ENCODE data around the gene MYO16.

The MYO16 gene

GRCh38 chr13:108629181-108629752 is at the start of gene MYO16:
TSS of gene MYO16 (plus strand) at chr13:108629611. CDS start at chr13:108629845, 234 bp downstream.
- Histone ChIP-seq H3K27ac (ENCODE audit: low read length) (no peak within 1 kb of the TSS), H3K4me3 (ENCODE audit: low read length in 2 of 2) (no peak within 1 kb of the TSS)

GRCh38 chr13:108586826-108587225 is 42.6 kb upstream of the MYO16 start:
- Histone ChIP-seq H3K4me3 (ENCODE audit: low read length in 2 of 2) (no peak overlapping the region), H3K9ac (ENCODE audit: low read length in 2 of 2) (no peak overlapping the region), H3K4me1 (ENCODE audit: control insufficient read depth, insufficient read depth, low read length) (no peaks in the 10 kb centered on the region), H3K36me3 (ENCODE audit: control insufficient read depth in 2 of 2, insufficient read depth in 2 of 2, low read length in 2 of 2) (no peaks in the 10 kb centered on the region), H3K9me3 (ENCODE audit: control insufficient read depth in 2 of 2, low read length in 2 of 2) (no peaks in the 10 kb centered on the region), H3K27me3 (ENCODE audit: control insufficient read depth in 1 of 2, insufficient read depth in 2 of 2, low read length in 2 of 2) (no peaks in the 10 kb centered on the region), H3K27ac (ENCODE audit: low read length) (no peak overlapping the region)

More at GRCh38 chr13:108629181-108629752, at the start of gene MYO16:
- H3K27me3 ChIP-seq (ENCODE audit: control insufficient read depth in 1 of 2, insufficient read depth in 2 of 2, low read length in 2 of 2) = peaks cover 0 to 3% of the 10 kb centered on the region in 2 donors
- H3K9ac ChIP-seq (ENCODE audit: low read length in 2 of 2) = no peak within 1 kb of the TSS
- no peaks in the 10 kb centered on the region for H3K4me1 ChIP-seq (ENCODE audit: control insufficient read depth, insufficient read depth, low read length)
- H3K9me3 ChIP-seq (ENCODE audit: control insufficient read depth in 2 of 2, low read length in 2 of 2) = peaks cover 3 to 5% of the 10 kb centered on the region in 2 donors
- H3K36me3 ChIP-seq (ENCODE audit: control insufficient read depth in 2 of 2, insufficient read depth in 2 of 2, low read length in 2 of 2) = no peaks in the 10 kb centered on the region

- no peak overlapping the region for H3K27ac ChIP-seq (ENCODE audit: low read length)
- H3K4me3 ChIP-seq (ENCODE audit: low read length in 2 of 2) = no peak overlapping the region
Measured at GRCh38 chr13:108588516-108588915, 40.9 kb upstream of the MYO16 start.

GRCh38 chr13:108594153-108594552 is 35.3 kb upstream of the MYO16 start:
- H3K36me3 ChIP-seq (ENCODE audit: control insufficient read depth in 2 of 2, insufficient read depth in 2 of 2, low read length in 2 of 2) = no peaks in the 10 kb centered on the region
- no peaks in the 10 kb centered on the region for H3K9me3 ChIP-seq (ENCODE audit: control insufficient read depth in 2 of 2, low read length in 2 of 2)
- H3K9ac ChIP-seq (ENCODE audit: low read length in 2 of 2) = no peak overlapping the region
- no peak overlapping the region for H3K27ac ChIP-seq (ENCODE audit: low read length)
- H3K27me3 ChIP-seq (ENCODE audit: control insufficient read depth in 1 of 2, insufficient read depth in 2 of 2, low read length in 2 of 2) = no peaks in the 10 kb centered on the region
- no peak overlapping the region for H3K4me3 ChIP-seq (ENCODE audit: low read length in 2 of 2)
- no peaks in the 10 kb centered on the region for H3K4me1 ChIP-seq (ENCODE audit: control insufficient read depth, insufficient read depth, low read length)

More at GRCh38 chr13:108588516-108588915, 40.9 kb upstream of the MYO16 start:
- Histone ChIP-seq H3K9me3 (ENCODE audit: control insufficient read depth in 2 of 2, low read length in 2 of 2) (no peaks in the 10 kb centered on the region), H3K9ac (ENCODE audit: low read length in 2 of 2) (no peak overlapping the region), H3K4me1 (ENCODE audit: control insufficient read depth, insufficient read depth, low read length) (no peaks in the 10 kb centered on the region), H3K36me3 (ENCODE audit: control insufficient read depth in 2 of 2, insufficient read depth in 2 of 2, low read length in 2 of 2) (no peaks in the 10 kb centered on the region), H3K27me3 (ENCODE audit: control insufficient read depth in 1 of 2, insufficient read depth in 2 of 2, low read length in 2 of 2) (no peaks in the 10 kb centered on the region)

- peak overlapping the region in 1 of 2 donors; percentile 15 for H3K4me3 ChIP-seq (ENCODE audit: low read length in 2 of 2)
- no peaks in the 10 kb centered on the region for H3K27me3 ChIP-seq (ENCODE audit: control insufficient read depth in 1 of 2, insufficient read depth in 2 of 2, low read length in 2 of 2)
Measured at GRCh38 chr13:108595436-108596274, 33.8 kb upstream of the MYO16 start.

GRCh38 chr13:108597943-108598342 is 31.5 kb upstream of the MYO16 start:
- no peaks in the 10 kb centered on the region for H3K27me3 ChIP-seq (ENCODE audit: control insufficient read depth in 1 of 2, insufficient read depth in 2 of 2, low read length in 2 of 2)
- no peaks in the 10 kb centered on the region for H3K9me3 ChIP-seq (ENCODE audit: control insufficient read depth in 2 of 2, low read length in 2 of 2)
- H3K36me3 ChIP-seq (ENCODE audit: control insufficient read depth in 2 of 2, insufficient read depth in 2 of 2, low read length in 2 of 2) = no peaks in the 10 kb centered on the region
- H3K9ac ChIP-seq (ENCODE audit: low read length in 2 of 2) = no peak overlapping the region
- no peaks in the 10 kb centered on the region for H3K4me1 ChIP-seq (ENCODE audit: control insufficient read depth, insufficient read depth, low read length)
- no peak overlapping the region for H3K4me3 ChIP-seq (ENCODE audit: low read length in 2 of 2)
- no peak overlapping the region for H3K27ac ChIP-seq (ENCODE audit: low read length)

More at GRCh38 chr13:108595436-108596274, 33.8 kb upstream of the MYO16 start:
- Histone ChIP-seq H3K9ac (ENCODE audit: low read length in 2 of 2) (no peak overlapping the region), H3K4me1 (ENCODE audit: control insufficient read depth, insufficient read depth, low read length) (no peaks in the 10 kb centered on the region), H3K36me3 (ENCODE audit: control insufficient read depth in 2 of 2, insufficient read depth in 2 of 2, low read length in 2 of 2) (no peaks in the 10 kb centered on the region), H3K9me3 (ENCODE audit: control insufficient read depth in 2 of 2, low read length in 2 of 2) (no peaks in the 10 kb centered on the region), H3K27ac (ENCODE audit: low read length) (no peak overlapping the region)

GRCh38 chr13:108606424-108606823 is 23.0 kb upstream of the MYO16 start:
- Histone ChIP-seq H3K9ac (ENCODE audit: low read length in 2 of 2) (no peak overlapping the region), H3K27me3 (ENCODE audit: control insufficient read depth in 1 of 2, insufficient read depth in 2 of 2, low read length in 2 of 2) (no peaks in the 10 kb centered on the region), H3K4me1 (ENCODE audit: control insufficient read depth, insufficient read depth, low read length) (no peaks in the 10 kb centered on the region), H3K27ac (ENCODE audit: low read length) (no peak overlapping the region), H3K9me3 (ENCODE audit: control insufficient read depth in 2 of 2, low read length in 2 of 2) (no peaks in the 10 kb centered on the region), H3K36me3 (ENCODE audit: control insufficient read depth in 2 of 2, insufficient read depth in 2 of 2, low read length in 2 of 2) (no peaks in the 10 kb centered on the region), H3K4me3 (ENCODE audit: low read length in 2 of 2) (no peak overlapping the region)

- Histone ChIP-seq H3K4me3 (ENCODE audit: low read length in 2 of 2) (no peak overlapping the region), H3K9ac (ENCODE audit: low read length in 2 of 2) (no peak overlapping the region), H3K9me3 (ENCODE audit: control insufficient read depth in 2 of 2, low read length in 2 of 2) (no peaks in the 10 kb centered on the region), H3K36me3 (ENCODE audit: control insufficient read depth in 2 of 2, insufficient read depth in 2 of 2, low read length in 2 of 2) (no peaks in the 10 kb centered on the region), H3K27ac (ENCODE audit: low read length) (no peak overlapping the region), H3K4me1 (ENCODE audit: control insufficient read depth, insufficient read depth, low read length) (no peaks in the 10 kb centered on the region), H3K27me3 (ENCODE audit: control insufficient read depth in 1 of 2, insufficient read depth in 2 of 2, low read length in 2 of 2) (no peaks in the 10 kb centered on the region)
Measured at GRCh38 chr13:108609353-108609752, 20.1 kb upstream of the MYO16 start.

- no peaks in the 10 kb centered on the region for H3K27me3 ChIP-seq (ENCODE audit: control insufficient read depth in 1 of 2, insufficient read depth in 2 of 2, low read length in 2 of 2)
- H3K36me3 ChIP-seq (ENCODE audit: control insufficient read depth in 2 of 2, insufficient read depth in 2 of 2, low read length in 2 of 2) = no peaks in the 10 kb centered on the region
- no peaks in the 10 kb centered on the region for H3K9me3 ChIP-seq (ENCODE audit: control insufficient read depth in 2 of 2, low read length in 2 of 2)
- no peaks in the 10 kb centered on the region for H3K4me1 ChIP-seq (ENCODE audit: control insufficient read depth, insufficient read depth, low read length)
- H3K9ac ChIP-seq (ENCODE audit: low read length in 2 of 2) = no peak overlapping the region
- H3K4me3 ChIP-seq (ENCODE audit: low read length in 2 of 2) = no peak overlapping the region
- no peak overlapping the region for H3K27ac ChIP-seq (ENCODE audit: low read length)
Measured at GRCh38 chr13:108610507-108610906, 18.9 kb upstream of the MYO16 start.

GRCh38 chr13:108615241-108615640 is 14.2 kb upstream of the MYO16 start:
- Histone ChIP-seq H3K9me3 (ENCODE audit: control insufficient read depth in 2 of 2, low read length in 2 of 2) (no peaks in the 10 kb centered on the region), H3K36me3 (ENCODE audit: control insufficient read depth in 2 of 2, insufficient read depth in 2 of 2, low read length in 2 of 2) (no peaks in the 10 kb centered on the region), H3K9ac (ENCODE audit: low read length in 2 of 2) (no peak overlapping the region), H3K4me1 (ENCODE audit: control insufficient read depth, insufficient read depth, low read length) (no peaks in the 10 kb centered on the region), H3K4me3 (ENCODE audit: low read length in 2 of 2) (no peak overlapping the region), H3K27me3 (ENCODE audit: control insufficient read depth in 1 of 2, insufficient read depth in 2 of 2, low read length in 2 of 2) (no peaks in the 10 kb centered on the region), H3K27ac (ENCODE audit: low read length) (no peak overlapping the region)

GRCh38 chr13:108618233-108618632 is 11.2 kb upstream of the MYO16 start:
- Histone ChIP-seq H3K27me3 (ENCODE audit: control insufficient read depth in 1 of 2, insufficient read depth in 2 of 2, low read length in 2 of 2) (no peaks in the 10 kb centered on the region), H3K9me3 (ENCODE audit: control insufficient read depth in 2 of 2, low read length in 2 of 2) (no peaks in the 10 kb centered on the region), H3K4me3 (ENCODE audit: low read length in 2 of 2) (no peak overlapping the region), H3K4me1 (ENCODE audit: control insufficient read depth, insufficient read depth, low read length) (no peaks in the 10 kb centered on the region), H3K36me3 (ENCODE audit: control insufficient read depth in 2 of 2, insufficient read depth in 2 of 2, low read length in 2 of 2) (no peaks in the 10 kb centered on the region), H3K9ac (ENCODE audit: low read length in 2 of 2) (no peak overlapping the region), H3K27ac (ENCODE audit: low read length) (no peak overlapping the region)
